ENCODE data around the gene GPR84. TPM values are rescaled to one million over a fixed set of nuclear protein-coding genes. Genes with fewer than 3 reads are reported as not detected.

GPR84 gene
- total and polyA plus RNA-seq, 7 donors: 0.54 to 0.92 (median 0.64) TPM; not detected in 3

DNA sequence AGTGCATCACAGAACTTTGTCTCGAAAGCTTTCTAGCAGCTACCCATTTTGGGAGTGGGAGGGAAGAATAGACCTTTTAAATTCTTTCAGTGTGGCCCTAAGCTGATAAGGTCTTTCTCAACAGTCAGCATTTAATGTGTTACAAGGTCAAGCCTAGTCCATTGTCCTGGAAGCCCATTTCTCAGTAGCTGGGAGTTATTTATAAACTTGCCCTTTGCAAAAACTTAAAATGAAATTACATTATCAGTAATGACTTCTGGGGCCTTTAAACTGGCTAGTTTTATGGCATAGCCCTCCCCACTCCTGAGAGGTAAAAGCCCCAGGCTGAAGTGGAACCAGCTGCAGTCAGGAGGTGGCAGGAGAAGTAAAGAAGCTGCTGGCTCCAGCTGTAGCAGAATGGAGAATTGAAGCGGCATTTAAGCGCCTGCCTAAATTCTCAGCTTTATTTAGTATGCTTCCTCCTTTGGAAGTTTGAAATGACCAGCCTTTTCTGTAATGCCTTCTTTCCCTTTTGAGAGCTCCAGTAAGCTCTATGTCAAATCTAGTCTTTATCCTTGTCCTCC, 26.9 kb downstream of the GPR84 start:
- TF ChIP-seq EP300 (IDR thresholded peaks at IDR 0.05) (no peak), POLR2AphosphoS5 (IDR thresholded peaks at IDR 0.05) (peak in 1 of 4 donors; percentile 20), POLR2A (IDR thresholded peaks at IDR 0.05) (no peak)
- TF ChIP-seq, protein P1, sequence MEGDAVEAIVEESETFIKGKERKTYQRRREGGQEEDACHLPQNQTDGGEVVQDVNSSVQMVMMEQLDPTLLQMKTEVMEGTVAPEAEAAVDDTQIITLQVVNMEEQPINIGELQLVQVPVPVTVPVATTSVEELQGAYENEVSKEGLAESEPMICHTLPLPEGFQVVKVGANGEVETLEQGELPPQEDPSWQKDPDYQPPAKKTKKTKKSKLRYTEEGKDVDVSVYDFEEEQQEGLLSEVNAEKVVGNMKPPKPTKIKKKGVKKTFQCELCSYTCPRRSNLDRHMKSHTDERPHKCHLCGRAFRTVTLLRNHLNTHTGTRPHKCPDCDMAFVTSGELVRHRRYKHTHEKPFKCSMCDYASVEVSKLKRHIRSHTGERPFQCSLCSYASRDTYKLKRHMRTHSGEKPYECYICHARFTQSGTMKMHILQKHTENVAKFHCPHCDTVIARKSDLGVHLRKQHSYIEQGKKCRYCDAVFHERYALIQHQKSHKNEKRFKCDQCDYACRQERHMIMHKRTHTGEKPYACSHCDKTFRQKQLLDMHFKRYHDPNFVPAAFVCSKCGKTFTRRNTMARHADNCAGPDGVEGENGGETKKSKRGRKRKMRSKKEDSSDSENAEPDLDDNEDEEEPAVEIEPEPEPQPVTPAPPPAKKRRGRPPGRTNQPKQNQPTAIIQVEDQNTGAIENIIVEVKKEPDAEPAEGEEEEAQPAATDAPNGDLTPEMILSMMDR (IDR thresholded peaks at IDR 0.05): peak in 2 of 4 experiments; percentile 11 to 26
- H3K4me3 ChIP-seq: no peak overlapping the region
- H3K27me3 ChIP-seq: no peaks in the 10 kb centered on the region
- H3K36me3 ChIP-seq: peaks cover 4 to 19% (median 8%) of the 10 kb centered on the region in 4 donors
- intact Hi-C loops (cut with DNase I): loop anchor here (1.0 kb wide), 1 partner anchor 22 kb away; no protein-coding TSS in a partner anchor
- no peaks in the 10 kb centered on the region for H3K9me3 ChIP-seq
- H3K27ac ChIP-seq: peak overlapping the region; percentile 51 to 84 (median 68)
- peaks cover 0 to 81% (median 52%) of the 10 kb centered on the region in 4 donors for H3K4me1 ChIP-seq
- DNase-seq: no peak
- WGBS, 2 donors: 74 to 79% methylated on average over 3 of the region's 3 CpGs

DNA sequence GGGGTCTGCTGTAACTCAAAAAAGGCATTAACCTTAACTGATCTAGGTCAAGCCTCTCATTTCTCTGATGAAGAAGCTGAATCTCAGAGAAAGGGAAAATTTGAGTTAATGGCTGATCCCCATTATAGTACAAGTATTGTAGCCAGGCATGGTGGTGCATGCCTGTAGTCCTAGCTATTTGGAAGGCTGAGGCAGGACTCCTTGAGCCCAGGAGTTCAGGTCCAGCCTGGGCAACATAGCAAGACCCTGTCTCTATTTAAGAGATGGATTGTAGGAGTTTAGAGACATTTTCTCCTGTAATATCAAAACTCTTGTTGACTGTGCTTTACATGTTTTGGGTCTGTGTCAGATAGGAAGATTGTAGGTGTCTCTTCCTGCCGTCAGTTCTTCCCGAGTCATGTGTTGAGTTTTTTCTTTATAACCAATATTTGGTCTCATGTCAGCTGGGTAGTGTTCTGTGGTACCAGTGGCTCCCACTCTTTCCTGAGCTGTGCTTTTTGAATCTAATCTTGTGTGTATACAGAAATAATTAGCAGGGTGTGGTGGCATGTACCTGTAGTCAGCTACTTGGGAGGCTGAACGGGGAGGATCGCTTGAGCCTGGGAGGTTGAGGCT, 30.8 kb downstream of the GPR84 start:
- Histone ChIP-seq H3K36me3 (peaks cover 0 to 9% (median 0%) of the 10 kb centered on the region in 4 donors), H3K4me3 (no peak overlapping the region), H3K27ac (no peak overlapping the region), H3K4me1 (peaks cover 0 to 74% (median 60%) of the 10 kb centered on the region in 4 donors), H3K9me3 (no peaks in the 10 kb centered on the region), H3K27me3 (no peaks in the 10 kb centered on the region)
- intact Hi-C loops (cut with DNase I): no loop called here
- no peak for DNase-seq
- WGBS, 2 donors: 94 to 96% methylated on average over 4 of the region's 4 CpGs
- no peak for TF ChIP-seq POLR2AphosphoS5 (IDR thresholded peaks at IDR 0.05)
- TF ChIP-seq, protein P1 (IDR thresholded peaks at IDR 0.05): no peak
- TF ChIP-seq POLR2A (IDR thresholded peaks at IDR 0.05): no peak
- TF ChIP-seq EP300 (IDR thresholded peaks at IDR 0.05): no peak

DNA sequence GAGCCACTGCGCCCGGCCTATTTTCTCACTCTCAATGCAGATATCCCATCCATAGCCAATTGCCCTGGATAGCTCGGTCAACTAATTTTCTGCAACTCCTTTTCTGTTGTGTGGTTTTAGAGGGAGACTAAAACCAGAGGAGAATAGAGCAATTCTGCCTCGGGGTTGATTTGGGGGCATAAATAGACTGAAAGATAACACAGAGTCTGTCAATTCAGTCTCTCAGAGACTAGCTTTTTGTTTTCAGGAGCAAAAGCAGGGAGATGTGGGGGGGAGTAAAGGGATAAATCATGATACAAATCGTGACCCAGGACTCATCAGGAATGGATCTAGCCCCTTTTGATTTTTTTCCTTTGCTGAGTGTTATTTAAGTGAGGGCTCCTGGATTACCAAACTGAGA, 32.8 kb downstream of the GPR84 start:
- peaks cover 0 to 72% (median 53%) of the 10 kb centered on the region in 4 donors for H3K4me1 ChIP-seq
- H3K9me3 ChIP-seq: no peaks in the 10 kb centered on the region
- no peak for DNase-seq

DNA sequence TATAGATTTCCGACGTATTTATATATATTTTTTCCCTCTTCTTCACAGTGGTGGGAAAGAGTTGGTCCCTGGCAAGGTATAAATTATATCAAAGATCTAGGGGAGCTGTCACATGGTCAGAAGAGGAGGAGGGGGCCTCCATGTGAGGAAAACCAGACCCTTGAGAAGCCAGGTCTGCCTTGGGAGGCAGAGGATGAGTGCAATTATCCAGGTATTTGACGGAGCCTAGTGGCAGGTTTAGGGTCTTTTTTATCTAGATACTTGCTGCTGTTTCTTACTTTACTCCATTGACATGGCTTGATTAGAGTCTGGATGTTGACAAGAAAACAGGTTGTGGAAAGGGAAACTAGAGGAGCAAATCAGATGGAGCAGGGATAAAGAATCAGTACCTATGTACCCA, 33.8 kb downstream of the GPR84 start:
- Histone ChIP-seq H3K4me1 (peaks cover 0 to 79% (median 57%) of the 10 kb centered on the region in 4 donors), H3K9me3 (no peaks in the 10 kb centered on the region), H3K27me3 (no peaks in the 10 kb centered on the region), H3K27ac (peak overlapping the region in 1 of 4 donors; percentile 16), H3K4me3 (no peak overlapping the region), H3K36me3 (peaks cover 0 to 9% (median 0%) of the 10 kb centered on the region in 4 donors)
- intact Hi-C loops (cut with DNase I): no loop called here
- TF ChIP-seq POLR2AphosphoS5 (IDR thresholded peaks at IDR 0.05) (no peak), EP300 (IDR thresholded peaks at IDR 0.05) (no peak), POLR2A (IDR thresholded peaks at IDR 0.05) (no peak)
- TF ChIP-seq, protein P1 (IDR thresholded peaks at IDR 0.05): no peak
- no peak for DNase-seq
- WGBS, 2 donors: 81 to 85% methylated on average over 3 of the region's 3 CpGs

More for the DNA sequence above, 32.8 kb downstream of the GPR84 start:
- TF ChIP-seq POLR2AphosphoS5 (IDR thresholded peaks at IDR 0.05): no peak
- H3K36me3 ChIP-seq: peaks cover 0 to 9% (median 0%) of the 10 kb centered on the region in 4 donors
- no peak overlapping the region for H3K27ac ChIP-seq
- no peak overlapping the region for H3K4me3 ChIP-seq
- intact Hi-C loops (cut with DNase I): no loop called here
- H3K27me3 ChIP-seq: no peaks in the 10 kb centered on the region
- WGBS, 2 donors: 91 to 92% methylated on average over 5 of the region's 5 CpGs

DNA sequence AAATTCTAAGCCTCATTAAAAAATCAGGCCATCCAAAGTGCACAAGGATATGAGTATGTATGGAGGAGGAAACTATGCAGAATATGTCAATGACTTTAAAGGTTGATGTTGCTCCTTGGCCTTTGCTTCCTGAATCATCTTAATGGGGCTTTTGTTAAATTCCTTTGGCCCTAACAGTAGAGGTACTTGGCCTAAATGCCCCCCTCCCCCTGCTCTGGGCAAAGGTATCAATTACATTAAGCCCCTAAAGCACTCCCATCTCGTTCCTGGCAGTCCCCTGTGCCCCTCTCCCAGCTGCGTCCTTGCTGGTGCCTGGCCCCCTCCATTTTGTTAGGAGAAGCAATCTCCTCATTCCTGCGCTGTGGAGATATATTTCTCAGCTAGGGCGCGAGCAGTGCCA, 34.5 kb downstream of the GPR84 start:
- Histone ChIP-seq H3K4me3 (no peak overlapping the region), H3K27me3 (no peaks in the 10 kb centered on the region), H3K27ac (peak overlapping the region in 2 of 4 donors; percentile 16 to 41), H3K36me3 (peaks cover 0 to 9% (median 0%) of the 10 kb centered on the region in 4 donors), H3K9me3 (no peaks in the 10 kb centered on the region), H3K4me1 (peaks cover 0 to 73% (median 54%) of the 10 kb centered on the region in 4 donors)
- DNase-seq: no peak
- no peak for TF ChIP-seq EP300 (IDR thresholded peaks at IDR 0.05)
- no peak for TF ChIP-seq POLR2A (IDR thresholded peaks at IDR 0.05)
- no peak for TF ChIP-seq POLR2AphosphoS5 (IDR thresholded peaks at IDR 0.05)
- TF ChIP-seq, protein P1 (IDR thresholded peaks at IDR 0.05): no peak
- WGBS, 2 donors: 62 to 77% methylated on average over 5 of the region's 5 CpGs
- intact Hi-C loops (cut with DNase I): no loop called here

Measured in sigmoid colon (tissue), 7 donors.